Heart left ventricle (tissue), 16 donors: ENCODE measurements around the gene COMMD1. TPM values are rescaled to one million over a fixed set of nuclear protein-coding genes. Genes with fewer than 3 reads are reported as not detected.

Experiments
- ATAC-seq, 4 donors: fragments of 200-7000 bp; cut with Tn5 transposase; one replicate each; pipeline ENCODE4 v1.9.1; 2020 to 2022; ENCODE audit warnings: moderate library complexity in 4 of 4, mild to moderate bottlenecking in 3 of 4, moderate number of reproducible peaks in 1 of 4
- DNase-seq, 5 donors: peaks; one replicate each; pipeline ENCODE4 v3.0.0-alpha.2; 2020
- H3K27ac ChIP-seq, 12 donors: fragments of 200-600 bp; sonication (generic) in 4 of 12; one replicate each; pipeline versions ENCODE4 v1.5.0 to v1.8.0; 2016 to 2022; ENCODE audit warnings: mild to moderate bottlenecking in 2 of 12
- H3K27me3 ChIP-seq, 9 donors: fragments of 200-600 bp; sonication (generic) in 2 of 9; one replicate each; pipeline versions ENCODE4 v1.5.1 to v1.8.0; 2016 to 2022; ENCODE audit warnings: mild to moderate bottlenecking in 3 of 9
- H3K36me3 ChIP-seq, 9 donors: fragments of 200-600 bp; sonication (generic) in 2 of 9; one replicate each; pipeline versions ENCODE4 v1.5.0 to v1.8.0; 2018 to 2022; ENCODE audit warnings: mild to moderate bottlenecking in 2 of 9
- H3K4me1 ChIP-seq, 12 donors: fragments of 200-600 bp; sonication (generic) in 4 of 12; one replicate each; pipeline versions ENCODE4 v1.5.0 to v1.8.0; 2016 to 2022; ENCODE audit warnings: mild to moderate bottlenecking in 3 of 12
- H3K4me3 ChIP-seq, 12 donors: fragments of 200-600 bp; sonication (generic) in 4 of 12; one replicate each; pipeline versions ENCODE4 v1.5.0 to v1.8.0; 2017 to 2022; ENCODE audit warnings: mild to moderate bottlenecking in 9 of 12, moderate library complexity in 4 of 12
- H3K9me3 ChIP-seq, 12 donors: fragments of 200-600 bp; sonication (generic) in 4 of 12; one replicate each; pipeline versions ENCODE4 v1.5.0 to v1.8.0; 2016 to 2022; ENCODE audit warnings: mild to moderate bottlenecking in 1 of 12
- CTCF ChIP-seq, 12 donors: fragments of 200-600 bp; sonication (generic) in 4 of 12; IDR thresholded peaks; one replicate each; pipeline versions ENCODE4 v1.5.0 to v1.8.0; 2018 to 2022; ENCODE audit warnings: antibody characterized with exemption in 12 of 12, mild to moderate bottlenecking in 5 of 12
- POLR2A ChIP-seq, 2 donors: fragments of 450-650 bp; IDR thresholded peaks; one replicate each; pipeline ENCODE4 v1.6.1; 2017; ENCODE audit warnings: antibody characterized with exemption in 2 of 2, mild to moderate bottlenecking in 2 of 2, moderate library complexity in 2 of 2
- WGBS, 4 donors: extraction: QIAGEN DNeasy Blood & Tissue Kit in 2 of 4; methylation state at CpG; one replicate each; pipeline versions ENCODE4 v1.1.5 to v1.1.7; 2013 to 2018; 5-methylcytosine and 5-hydroxymethylcytosine counted together
- intact Hi-C, 10 donors: fragments of 100-400 bp; cut with DNase I; formaldehyde crosslinking; loops; one replicate each; pipeline versions ENCODE4 v1.11.1 to v1.14.2; 2022
- polyA plus RNA-seq, 2 donors: library from polyadenylated mRNA; stranded (reverse); fragments of 200-250 nt; gene quantifications; one replicate each; pipeline ENCODE4 v1.2.3, GENCODE V29; 2013
- total RNA-seq, 9 donors: library from RNA; depleted of rRNA in 2 of 9; stranded (reverse); fragments of >200 nt in 2 of 9; fragmentation: NEBNext Ultra II Directional in 3 of 9; extraction: Animal tissue kit (Norgen Biotek cat#: 25700) in 3 of 9; gene quantifications; one replicate each; pipeline versions ENCODE4 v1.1.0 to v1.2.4, GENCODE V29; 2016 to 2023
- donor health status: ischemic (EF 13 %, LVEDD 7.1; RV severe dilation, severe dysfunction).
- donor health status: healthy with polysubstance abuse.
- donor health status: DM: no; HTN: yes; CAD: no.
- donor health status: DM: no; HTN: no; CAD: no.
- donor health status: ischemic (EF 25% LVEDD 6.9; RV normal size, moderate dysfunction).
- donor health status: ischemic (EF 25% LVEDD 5.7; RV mildly dilated, moderate dysfunction).
- donor health status: healthy.
- donor health status: DM: yes; HTN: yes; CAD: no.
- donor health status: ischemic (EF 35%, LVEDD 5.7; RV mildly dilated, moderate dysfunction).
- donor health status: nonischemic (EF 11% LVEDD 7.7; RV severe dilation, severe dysfunction).
- donor health status: DM: yes; HTN: yes; CAD: no.
- donor health status: PGD.
- donor health status: ischemic (EF 29% LVEDD 5.4; RV normal size, mild dysfunction).
- donor health status: nonischemic (EF 23%, LVEDD 6.1; RV moderate dilation, normal function).

The COMMD1 gene
- total and polyA plus RNA-seq, 11 donors, result 50.1 to 99.5 (median 69.3) TPM

- no peak for ATAC-seq
- Histone ChIP-seq H3K27ac (no peak overlapping the region), H3K27me3 (no peaks in the 10 kb centered on the region), H3K4me1 (peaks cover 0 to 25% (median 8%) of the 10 kb centered on the region in 12 donors), H3K9me3 (no peaks in the 10 kb centered on the region), H3K36me3 (no peaks in the 10 kb centered on the region), H3K4me3 (no peak overlapping the region)
- intact Hi-C loops, result no loop called here
- TF ChIP-seq POLR2A (IDR thresholded peaks at IDR 0.05) (no peak), CTCF (IDR thresholded peaks at IDR 0.05) (no peak)
- DNase-seq, result no peak
- WGBS, 4 donors, result 90 to 97% (median 95%) methylated on average over 2 of the region's 2 CpGs
These were observed 37.8 kb downstream of the COMMD1 start for GRCh38 chr2:61943251-61943650.

- DNase-seq, result no peak
- TF ChIP-seq CTCF (IDR thresholded peaks at IDR 0.05) (no peak), POLR2A (IDR thresholded peaks at IDR 0.05) (no peak)
- Histone ChIP-seq H3K36me3 (no peaks in the 10 kb centered on the region), H3K27me3 (no peaks in the 10 kb centered on the region), H3K4me3 (no peak overlapping the region), H3K27ac (peak overlapping the region in 3 of 12 donors; percentile 4 to 13 (median 11)), H3K9me3 (no peaks in the 10 kb centered on the region), H3K4me1 (peaks cover 0 to 34% (median 16%) of the 10 kb centered on the region in 12 donors)
- intact Hi-C loops, result no loop called here
- no peak for ATAC-seq
- 51 to 62% (median 57%) methylated on average over 4 of the region's 4 CpGs for WGBS, 4 donors
These were observed 41.2 kb downstream of the COMMD1 start for GRCh38 chr2:61946666-61947065.

DNA sequence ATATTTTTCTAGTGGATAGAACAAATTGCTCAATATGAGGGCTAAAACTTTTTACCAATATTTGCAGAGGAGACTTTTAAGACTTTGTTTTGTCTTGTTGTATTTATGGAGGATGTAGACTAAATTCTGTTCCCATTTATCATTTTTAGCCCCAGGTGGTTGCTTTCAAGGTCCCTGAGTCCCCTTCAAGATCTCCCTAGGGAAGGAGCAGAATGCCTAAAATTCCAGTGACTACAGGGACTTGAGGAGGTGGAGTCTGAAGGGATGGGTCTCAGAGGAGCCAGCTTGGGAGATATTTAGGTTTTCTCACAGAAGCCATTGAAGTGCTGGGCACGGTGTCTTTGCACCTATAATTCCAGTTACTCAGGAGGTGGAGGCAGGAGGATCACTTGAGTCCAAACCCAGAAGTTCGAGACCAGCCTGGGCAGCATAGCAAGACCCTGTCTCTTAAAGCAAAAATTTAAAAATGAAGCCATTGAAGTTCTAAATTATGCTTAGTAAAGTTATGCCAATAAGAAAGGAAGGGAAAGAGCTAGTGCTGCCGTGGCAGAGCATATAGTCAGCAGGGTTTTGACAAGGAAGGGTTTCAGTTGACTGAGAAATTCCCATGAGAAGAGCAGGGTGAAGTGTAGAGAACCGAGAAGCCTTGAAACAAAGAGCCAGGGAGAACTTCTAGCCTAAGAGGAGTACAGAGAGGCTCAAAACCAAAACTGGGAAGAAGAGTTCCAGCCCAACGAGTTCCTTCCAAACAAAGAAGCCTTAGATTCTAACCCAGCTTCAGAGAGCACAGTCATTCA lies 43.4 kb downstream of the COMMD1 start:
- Histone ChIP-seq H3K4me3 (no peak overlapping the region), H3K4me1 (peaks cover 0 to 34% (median 16%) of the 10 kb centered on the region in 12 donors), H3K9me3 (peaks cover 0 to 11% (median 2%) of the 10 kb centered on the region in 12 donors), H3K27ac (peak overlapping the region in 6 of 12 donors; percentile 20 to 72 (median 57)), H3K27me3 (no peaks in the 10 kb centered on the region), H3K36me3 (no peaks in the 10 kb centered on the region)
- 79 to 89% (median 81%) methylated on average over 5 of the region's 5 CpGs for WGBS, 4 donors
- no peak for DNase-seq
- intact Hi-C loops, result no loop called here
- TF ChIP-seq POLR2A (IDR thresholded peaks at IDR 0.05) (no peak), CTCF (IDR thresholded peaks at IDR 0.05) (no peak)
- ATAC-seq, result no peak

GRCh38 chr2:61949458-61949713 lies 43.9 kb downstream of the COMMD1 start:
- H3K36me3 ChIP-seq, result no peaks in the 10 kb centered on the region
- ATAC-seq (no peak), DNase-seq (no peak)
- H3K9me3 ChIP-seq, result peaks cover 0 to 11% (median 2%) of the 10 kb centered on the region in 12 donors
- 49 to 62% (median 53%) methylated on average over 1 of the region's 1 CpG for WGBS, 4 donors
- intact Hi-C loops, result no loop called here
- peak overlapping the region in 9 of 12 donors; percentile 42 to 72 (median 55) for H3K27ac ChIP-seq
- TF ChIP-seq POLR2A (IDR thresholded peaks at IDR 0.05) (no peak), CTCF (IDR thresholded peaks at IDR 0.05) (no peak)
- H3K4me3 ChIP-seq, result no peak overlapping the region
- H3K4me1 ChIP-seq, result peaks cover 0 to 34% (median 16%) of the 10 kb centered on the region in 12 donors
- no peaks in the 10 kb centered on the region for H3K27me3 ChIP-seq
